Measurements from ENCODE around the gene LRRC36. TPM values are rescaled to one million over a fixed set of nuclear protein-coding genes. Genes with fewer than 3 reads are reported as not detected.
"Not testable (repeated sequence)": the region's sequence is repeated elsewhere in the genome, so short reads cannot be mapped to it uniquely, and the experiment has no call there.

LRRC36 gene
- total RNA-seq, 2 donors from 2014 or later = 1.6 to 7.0 TPM

- Histone ChIP-seq H3K9me3 (no peaks in the 10 kb centered on the region), H3K4me3 (no peak overlapping the region), H3K36me3 (replicated peaks in 1 of 2; ENCODE audit: insufficient read depth in 1 of 2, low read depth in 2 of 2) (no peaks in the 10 kb centered on the region), H3K27me3 (no peaks in the 10 kb centered on the region), H3K4me1 (no peaks in the 10 kb centered on the region), H3K27ac (no peak overlapping the region)
- ATAC-seq (no peak), DNase-seq (no peak)
- no peak for TF ChIP-seq POLR2A (IDR thresholded peaks at IDR 0.05)
- TF ChIP-seq CTCF (IDR thresholded peaks at IDR 0.05) = no peak
- intact Hi-C loops (cut with DNase I) = no loop called here
- WGBS, 2 donors = 75 to 84% methylated on average over 4 of the region's 4 CpGs
Observed at GRCh38 chr16:67370661-67371060, 44.0 kb downstream of the LRRC36 start.

- no peak for ATAC-seq
- Histone ChIP-seq H3K27me3 (no peaks in the 10 kb centered on the region), H3K9me3 (no peaks in the 10 kb centered on the region), H3K36me3 (replicated peaks in 1 of 2; ENCODE audit: insufficient read depth in 1 of 2, low read depth in 2 of 2) (no peaks in the 10 kb centered on the region), H3K27ac (no peak overlapping the region), H3K4me3 (no peak overlapping the region), H3K4me1 (no peaks in the 10 kb centered on the region)
- no peak for TF ChIP-seq POLR2A (IDR thresholded peaks at IDR 0.05)
- TF ChIP-seq CTCF (IDR thresholded peaks at IDR 0.05) = peak in 6 of 7 experiments; percentile 22 to 67 (median 54)
- intact Hi-C loops (cut with DNase I) = no loop called here
- DNase-seq = no peak
Observed at GRCh38 chr16:67372664-67373063, 46.0 kb downstream of the LRRC36 start.

GRCh38 chr16:67376012-67376411 lies 49.4 kb downstream of the LRRC36 start:
- WGBS, 2 donors = 78 to 84% methylated on average over 10 to 11 of the region's 11 CpGs
- H3K36me3 ChIP-seq (replicated peaks in 1 of 2; ENCODE audit: insufficient read depth in 1 of 2, low read depth in 2 of 2); H3K9me3 ChIP-seq; H3K27me3 ChIP-seq; H3K4me1 ChIP-seq; H3K4me3 ChIP-seq; ATAC-seq; intact Hi-C loops (cut with DNase I); H3K27ac ChIP-seq; DNase-seq: not testable (repeated sequence)

- 50 to 60% methylated on average over 1 of the region's 1 CpG for WGBS, 2 donors
- Histone ChIP-seq H3K4me3 (no peak overlapping the region), H3K36me3 (replicated peaks in 1 of 2; ENCODE audit: insufficient read depth in 1 of 2, low read depth in 2 of 2) (no peaks in the 10 kb centered on the region), H3K27me3 (no peaks in the 10 kb centered on the region), H3K9me3 (no peaks in the 10 kb centered on the region), H3K4me1 (no peaks in the 10 kb centered on the region), H3K27ac (no peak overlapping the region)
- no peak for ATAC-seq
- no peak for DNase-seq
- TF ChIP-seq POLR2A (IDR thresholded peaks at IDR 0.05) = no peak
- no peak for TF ChIP-seq CTCF (IDR thresholded peaks at IDR 0.05)
- intact Hi-C loops (cut with DNase I) = no loop called here
Observed at GRCh38 chr16:67378642-67379041, 52.0 kb downstream of the LRRC36 start.

- Histone ChIP-seq H3K27ac (no peak overlapping the region), H3K27me3 (no peaks in the 10 kb centered on the region), H3K4me1 (no peaks in the 10 kb centered on the region), H3K36me3 (replicated peaks in 1 of 2; ENCODE audit: insufficient read depth in 1 of 2, low read depth in 2 of 2) (no peaks in the 10 kb centered on the region), H3K9me3 (no peaks in the 10 kb centered on the region), H3K4me3 (no peak overlapping the region)
- TF ChIP-seq CTCF (IDR thresholded peaks at IDR 0.05) (no peak), POLR2A (IDR thresholded peaks at IDR 0.05) (no peak)
- no peak for DNase-seq
- no peak for ATAC-seq
- intact Hi-C loops (cut with DNase I) = no loop called here
- 93 to 95% methylated on average over 3 of the region's 3 CpGs for WGBS, 2 donors
Observed at GRCh38 chr16:67383284-67383683, 56.7 kb downstream of the LRRC36 start.
